Measurements from ENCODE around the gene ISG20L2. TPM values are rescaled to one million over a fixed set of nuclear protein-coding genes. Genes with fewer than 3 reads are reported as not detected.

The ISG20L2 gene
- total RNA-seq, 6 donors from 2014 or later, result 10.8 to 38.8 (median 22.9) TPM

DNA sequence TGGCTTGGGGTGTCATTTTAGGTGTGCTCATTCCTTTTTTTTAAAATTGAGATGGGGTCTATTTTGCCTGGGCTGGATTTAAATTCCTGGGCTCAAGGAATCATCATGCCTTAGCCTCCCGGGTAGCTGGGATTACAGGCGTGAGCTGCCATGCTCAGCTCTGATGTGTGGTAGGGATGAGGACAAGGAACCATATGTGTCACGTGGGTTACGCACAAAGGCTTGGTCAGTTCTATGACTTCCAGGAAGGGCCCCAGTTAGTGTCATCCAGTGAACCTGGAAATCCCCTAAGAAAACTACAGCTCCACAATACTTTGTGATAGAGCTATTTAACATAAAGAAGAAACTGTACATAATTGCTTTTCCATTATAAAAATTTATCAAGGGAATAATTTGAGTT, 7.0 kb downstream of the ISG20L2 start:
- Histone ChIP-seq H3K9me3 (no peaks in the 10 kb centered on the region), H3K27ac (no peak overlapping the region), H3K27me3 (no peaks in the 10 kb centered on the region), H3K4me3 (no peak overlapping the region), H3K36me3 (peaks cover 15 to 56% (median 35%) of the 10 kb centered on the region in 4 donors), H3K4me1 (peaks cover 20 to 24% (median 22%) of the 10 kb centered on the region in 4 donors)
- no peak for DNase-seq
- no peak for ATAC-seq (ENCODE audit: low FRiP score in 2 of 2)
- WGBS, 2 donors, result 75 to 81% methylated on average over 4 of the region's 4 CpGs
- no peak for TF ChIP-seq POLR2AphosphoS5 (IDR thresholded peaks at IDR 0.05)
- no peak for TF ChIP-seq EP300 (IDR thresholded peaks at IDR 0.05)
- TF ChIP-seq POLR2A (IDR thresholded peaks at IDR 0.05), result no peak
- TF ChIP-seq, protein P1, sequence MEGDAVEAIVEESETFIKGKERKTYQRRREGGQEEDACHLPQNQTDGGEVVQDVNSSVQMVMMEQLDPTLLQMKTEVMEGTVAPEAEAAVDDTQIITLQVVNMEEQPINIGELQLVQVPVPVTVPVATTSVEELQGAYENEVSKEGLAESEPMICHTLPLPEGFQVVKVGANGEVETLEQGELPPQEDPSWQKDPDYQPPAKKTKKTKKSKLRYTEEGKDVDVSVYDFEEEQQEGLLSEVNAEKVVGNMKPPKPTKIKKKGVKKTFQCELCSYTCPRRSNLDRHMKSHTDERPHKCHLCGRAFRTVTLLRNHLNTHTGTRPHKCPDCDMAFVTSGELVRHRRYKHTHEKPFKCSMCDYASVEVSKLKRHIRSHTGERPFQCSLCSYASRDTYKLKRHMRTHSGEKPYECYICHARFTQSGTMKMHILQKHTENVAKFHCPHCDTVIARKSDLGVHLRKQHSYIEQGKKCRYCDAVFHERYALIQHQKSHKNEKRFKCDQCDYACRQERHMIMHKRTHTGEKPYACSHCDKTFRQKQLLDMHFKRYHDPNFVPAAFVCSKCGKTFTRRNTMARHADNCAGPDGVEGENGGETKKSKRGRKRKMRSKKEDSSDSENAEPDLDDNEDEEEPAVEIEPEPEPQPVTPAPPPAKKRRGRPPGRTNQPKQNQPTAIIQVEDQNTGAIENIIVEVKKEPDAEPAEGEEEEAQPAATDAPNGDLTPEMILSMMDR (IDR thresholded peaks at IDR 0.05), result no peak

GRCh38 chr1:156721131-156721530, 7.4 kb downstream of the ISG20L2 start:
- Histone ChIP-seq H3K9me3 (no peaks in the 10 kb centered on the region), H3K4me1 (peaks cover 16 to 20% (median 18%) of the 10 kb centered on the region in 4 donors), H3K27me3 (no peaks in the 10 kb centered on the region), H3K27ac (no peak overlapping the region), H3K4me3 (no peak overlapping the region), H3K36me3 (peaks cover 15 to 56% (median 35%) of the 10 kb centered on the region in 4 donors)
- DNase-seq (no peak), ATAC-seq (ENCODE audit: low FRiP score in 2 of 2) (no peak)
- TF ChIP-seq EP300 (IDR thresholded peaks at IDR 0.05) (no peak), POLR2A (IDR thresholded peaks at IDR 0.05) (no peak), POLR2AphosphoS5 (IDR thresholded peaks at IDR 0.05) (no peak)
- TF ChIP-seq, protein P1 (IDR thresholded peaks at IDR 0.05), result no peak
- 70 to 73% methylated on average over 2 of the region's 2 CpGs for WGBS, 2 donors

- TF ChIP-seq, protein P1 (IDR thresholded peaks at IDR 0.05), result no peak
- TF ChIP-seq POLR2AphosphoS5 (IDR thresholded peaks at IDR 0.05) (no peak), EP300 (IDR thresholded peaks at IDR 0.05) (no peak), POLR2A (IDR thresholded peaks at IDR 0.05) (no peak)
- Histone ChIP-seq H3K27me3 (no peaks in the 10 kb centered on the region), H3K36me3 (peaks cover 0 to 27% (median 14%) of the 10 kb centered on the region in 4 donors), H3K4me1 (no peaks in the 10 kb centered on the region), H3K4me3 (no peak overlapping the region), H3K27ac (no peak overlapping the region), H3K9me3 (no peaks in the 10 kb centered on the region)
- ATAC-seq (ENCODE audit: low FRiP score in 2 of 2) (no peak), DNase-seq (no peak)
- 81 to 82% methylated on average over 4 of the region's 4 CpGs for WGBS, 2 donors
Measured at GRCh38 chr1:156717351-156717750, 11.2 kb downstream of the ISG20L2 start.

GRCh38 chr1:156714830-156715229, 13.7 kb downstream of the ISG20L2 start:
- no peaks in the 10 kb centered on the region for H3K4me1 ChIP-seq
- H3K27me3 ChIP-seq, result no peaks in the 10 kb centered on the region
- H3K4me3 ChIP-seq, result no peak overlapping the region
- DNase-seq (no peak), ATAC-seq (ENCODE audit: low FRiP score in 2 of 2) (no peak)
- no peaks in the 10 kb centered on the region for H3K9me3 ChIP-seq
- H3K27ac ChIP-seq, result no peak overlapping the region
- TF ChIP-seq POLR2AphosphoS5 (IDR thresholded peaks at IDR 0.05), result no peak
- TF ChIP-seq, protein P1 (IDR thresholded peaks at IDR 0.05), result no peak
- TF ChIP-seq EP300 (IDR thresholded peaks at IDR 0.05), result no peak
- no peak for TF ChIP-seq POLR2A (IDR thresholded peaks at IDR 0.05)
- peaks cover 0 to 5% (median 0%) of the 10 kb centered on the region in 4 donors for H3K36me3 ChIP-seq
- WGBS, 2 donors, result 89% methylated on average over 3 of the region's 3 CpGs

GRCh38 chr1:156712626-156713025, 15.9 kb downstream of the ISG20L2 start:
- 49 to 52% methylated on average over 3 of the region's 3 CpGs for WGBS, 2 donors
- peaks cover 0 to 5% (median 0%) of the 10 kb centered on the region in 4 donors for H3K36me3 ChIP-seq
- no peaks in the 10 kb centered on the region for H3K27me3 ChIP-seq
- DNase-seq, result no peak
- TF ChIP-seq, protein P1 (IDR thresholded peaks at IDR 0.05), result no peak
- TF ChIP-seq POLR2AphosphoS5 (IDR thresholded peaks at IDR 0.05) (no peak), EP300 (IDR thresholded peaks at IDR 0.05) (no peak), POLR2A (IDR thresholded peaks at IDR 0.05) (no peak)
- no peak overlapping the region for H3K4me3 ChIP-seq
- no peak overlapping the region for H3K27ac ChIP-seq
- peaks cover 0 to 4% (median 0%) of the 10 kb centered on the region in 4 donors for H3K4me1 ChIP-seq
- H3K9me3 ChIP-seq, result no peaks in the 10 kb centered on the region
- ATAC-seq (ENCODE audit: low FRiP score in 2 of 2), result no peak
